ENCODE data around the gene KCNQ4.

DNA sequence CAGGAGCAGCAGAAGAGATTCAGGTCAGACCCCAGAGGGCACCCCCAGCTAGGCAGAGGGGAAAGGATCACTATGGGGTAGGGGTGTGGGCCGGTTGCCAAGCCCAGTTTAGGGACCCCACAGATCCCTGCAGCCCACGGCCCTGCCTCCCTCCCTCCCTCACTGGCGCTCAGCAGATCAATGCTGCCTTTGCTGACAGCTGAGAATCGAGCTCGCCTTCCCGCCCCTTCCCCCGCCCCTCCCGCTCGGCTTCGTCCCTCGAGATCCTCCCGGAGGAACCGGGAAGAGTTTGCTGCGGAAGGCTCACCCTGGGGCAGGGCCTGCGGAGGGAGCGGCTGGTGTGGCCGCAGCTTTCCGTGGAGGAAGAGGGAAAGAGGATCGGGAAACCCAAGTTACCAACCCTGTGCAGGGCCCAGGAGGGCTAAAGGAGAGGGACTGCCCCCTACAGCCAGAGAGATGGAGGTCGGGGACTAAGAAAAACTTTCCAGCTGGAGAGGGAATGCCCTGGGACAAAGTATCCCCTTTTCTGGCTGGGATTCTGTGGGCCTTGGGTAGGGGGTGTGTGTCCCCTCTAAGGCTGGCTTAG is 1.1 kb upstream of the KCNQ4 start:
- TF ChIP-seq, protein P1, sequence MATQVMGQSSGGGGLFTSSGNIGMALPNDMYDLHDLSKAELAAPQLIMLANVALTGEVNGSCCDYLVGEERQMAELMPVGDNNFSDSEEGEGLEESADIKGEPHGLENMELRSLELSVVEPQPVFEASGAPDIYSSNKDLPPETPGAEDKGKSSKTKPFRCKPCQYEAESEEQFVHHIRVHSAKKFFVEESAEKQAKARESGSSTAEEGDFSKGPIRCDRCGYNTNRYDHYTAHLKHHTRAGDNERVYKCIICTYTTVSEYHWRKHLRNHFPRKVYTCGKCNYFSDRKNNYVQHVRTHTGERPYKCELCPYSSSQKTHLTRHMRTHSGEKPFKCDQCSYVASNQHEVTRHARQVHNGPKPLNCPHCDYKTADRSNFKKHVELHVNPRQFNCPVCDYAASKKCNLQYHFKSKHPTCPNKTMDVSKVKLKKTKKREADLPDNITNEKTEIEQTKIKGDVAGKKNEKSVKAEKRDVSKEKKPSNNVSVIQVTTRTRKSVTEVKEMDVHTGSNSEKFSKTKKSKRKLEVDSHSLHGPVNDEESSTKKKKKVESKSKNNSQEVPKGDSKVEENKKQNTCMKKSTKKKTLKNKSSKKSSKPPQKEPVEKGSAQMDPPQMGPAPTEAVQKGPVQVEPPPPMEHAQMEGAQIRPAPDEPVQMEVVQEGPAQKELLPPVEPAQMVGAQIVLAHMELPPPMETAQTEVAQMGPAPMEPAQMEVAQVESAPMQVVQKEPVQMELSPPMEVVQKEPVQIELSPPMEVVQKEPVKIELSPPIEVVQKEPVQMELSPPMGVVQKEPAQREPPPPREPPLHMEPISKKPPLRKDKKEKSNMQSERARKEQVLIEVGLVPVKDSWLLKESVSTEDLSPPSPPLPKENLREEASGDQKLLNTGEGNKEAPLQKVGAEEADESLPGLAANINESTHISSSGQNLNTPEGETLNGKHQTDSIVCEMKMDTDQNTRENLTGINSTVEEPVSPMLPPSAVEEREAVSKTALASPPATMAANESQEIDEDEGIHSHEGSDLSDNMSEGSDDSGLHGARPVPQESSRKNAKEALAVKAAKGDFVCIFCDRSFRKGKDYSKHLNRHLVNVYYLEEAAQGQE (IDR thresholded peaks at IDR 0.05; ENCODE audit: borderline replicate concordance), result no peak
- TF ChIP-seq RAD21 (conservative IDR thresholded peaks at IDR 0.05) (no peak), EP300 (conservative IDR thresholded peaks at IDR 0.05; ENCODE audit: poor library complexity, severe bottlenecking) (no peak), EZH2 (IDR thresholded peaks at IDR 0.05; ENCODE audit: borderline replicate concordance, insufficient read depth, low read length, poor library complexity, severe bottlenecking) (no peak)
- TF ChIP-seq, protein P2, sequence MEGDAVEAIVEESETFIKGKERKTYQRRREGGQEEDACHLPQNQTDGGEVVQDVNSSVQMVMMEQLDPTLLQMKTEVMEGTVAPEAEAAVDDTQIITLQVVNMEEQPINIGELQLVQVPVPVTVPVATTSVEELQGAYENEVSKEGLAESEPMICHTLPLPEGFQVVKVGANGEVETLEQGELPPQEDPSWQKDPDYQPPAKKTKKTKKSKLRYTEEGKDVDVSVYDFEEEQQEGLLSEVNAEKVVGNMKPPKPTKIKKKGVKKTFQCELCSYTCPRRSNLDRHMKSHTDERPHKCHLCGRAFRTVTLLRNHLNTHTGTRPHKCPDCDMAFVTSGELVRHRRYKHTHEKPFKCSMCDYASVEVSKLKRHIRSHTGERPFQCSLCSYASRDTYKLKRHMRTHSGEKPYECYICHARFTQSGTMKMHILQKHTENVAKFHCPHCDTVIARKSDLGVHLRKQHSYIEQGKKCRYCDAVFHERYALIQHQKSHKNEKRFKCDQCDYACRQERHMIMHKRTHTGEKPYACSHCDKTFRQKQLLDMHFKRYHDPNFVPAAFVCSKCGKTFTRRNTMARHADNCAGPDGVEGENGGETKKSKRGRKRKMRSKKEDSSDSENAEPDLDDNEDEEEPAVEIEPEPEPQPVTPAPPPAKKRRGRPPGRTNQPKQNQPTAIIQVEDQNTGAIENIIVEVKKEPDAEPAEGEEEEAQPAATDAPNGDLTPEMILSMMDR (IDR thresholded peaks at IDR 0.05; ENCODE audit: poor library complexity, severe bottlenecking), result peak; percentile 23
